8988T (cell line): Measurements from ENCODE around the gene HIPK2.

ENCODE experiments used
- DNase-seq: peaks from one replicate; pipeline ENCODE4 v3.0.0; 2011

Gene HIPK2

GRCh38 chr7:139525750-139526149 lies 252.0 kb downstream of the HIPK2 start:
- DNase-seq, result no peak

DNA sequence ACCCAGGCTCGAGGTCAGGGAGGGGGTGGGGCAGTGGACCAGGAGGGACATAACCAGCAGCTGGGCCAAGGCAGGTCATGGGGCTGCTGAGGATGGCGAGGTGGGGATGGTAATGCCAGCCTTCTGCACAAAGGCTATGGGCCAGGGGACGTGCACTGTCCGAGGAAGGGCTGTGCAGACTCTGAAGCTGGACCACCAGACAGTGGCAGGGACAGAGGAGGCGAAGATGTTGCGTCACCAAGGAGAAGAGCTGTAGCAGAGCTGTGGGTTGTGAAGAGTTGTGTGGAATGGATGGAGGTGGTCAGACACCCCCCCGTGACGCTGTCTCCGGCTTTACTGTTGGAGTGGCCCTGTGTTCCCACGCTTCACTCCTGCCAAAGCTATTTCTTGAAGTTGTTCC lies 252.6 kb downstream of the HIPK2 start:
- DNase-seq, result no peak

GRCh38 chr7:139523968-139524815 lies 253.6 kb downstream of the HIPK2 start:
- no peak for DNase-seq

GRCh38 chr7:139523199-139523941 lies 254.4 kb downstream of the HIPK2 start, which contains the start of gene CLEC2L:
Gene CLEC2L (plus strand): TSS chr7:139523685. CDS start chr7:139523928, 243 bp downstream.
- DNase-seq, result no peak

DNA sequence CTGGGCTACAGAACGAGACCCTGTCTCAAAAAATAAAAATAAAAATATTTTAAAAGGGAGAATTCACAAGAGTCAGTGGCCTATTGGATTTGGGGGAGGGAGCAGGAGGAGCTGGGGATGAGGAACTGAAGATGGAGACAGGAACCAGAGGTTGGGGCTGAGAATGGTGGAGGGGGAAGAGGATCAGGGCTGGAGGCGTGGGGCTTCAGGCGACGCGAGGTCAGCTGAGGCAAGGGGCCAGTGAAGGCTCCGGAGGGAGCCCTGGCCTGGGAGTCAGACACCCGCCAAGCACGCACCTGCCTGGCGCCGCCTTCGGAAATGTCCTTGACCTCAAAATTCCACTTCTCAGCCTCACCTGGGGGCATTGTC lies 255.0 kb downstream of the HIPK2 start:
- no peak for DNase-seq

DNA sequence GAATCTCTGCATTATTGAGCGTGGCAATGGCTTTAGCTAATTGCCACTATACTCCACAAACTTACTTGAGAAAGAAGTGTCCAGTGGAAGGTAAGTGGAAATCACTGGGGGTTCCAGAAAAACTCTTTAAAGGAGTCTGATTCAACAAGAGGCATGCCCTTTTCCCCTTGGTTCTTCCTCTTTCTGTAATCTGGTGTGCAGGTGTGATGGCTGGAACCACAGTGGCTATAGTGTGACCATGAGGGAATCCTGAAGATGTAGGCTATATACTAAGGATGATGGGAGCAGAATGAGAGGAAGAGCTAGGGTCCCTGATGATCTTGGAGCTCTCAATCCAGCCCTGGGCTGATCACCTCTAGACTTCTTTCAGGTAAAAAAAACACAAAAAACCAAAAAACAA lies 256.4 kb downstream of the HIPK2 start:
- DNase-seq, result no peak

DNA sequence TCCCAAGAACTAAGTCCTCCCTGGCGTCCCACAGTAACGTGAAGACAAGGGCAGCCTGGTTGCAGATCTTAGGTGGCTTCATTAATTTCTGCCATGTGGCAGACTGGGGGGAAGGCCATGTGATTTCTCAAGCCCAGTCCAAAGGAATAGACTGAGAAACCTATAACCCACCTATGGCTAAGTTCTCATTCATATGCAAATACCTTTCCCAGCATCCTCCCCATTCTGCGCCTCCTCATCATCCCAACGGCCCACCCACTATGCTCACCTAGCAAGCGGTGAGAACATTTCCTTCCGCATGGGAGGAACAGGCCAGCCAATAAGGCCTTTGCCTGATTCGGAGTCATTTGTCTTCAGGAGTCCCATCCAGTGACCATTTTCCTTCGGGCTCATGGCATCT lies 262.5 kb downstream of the HIPK2 start:
- no peak for DNase-seq
